Fibroblast of peridontal ligament (primary cell): Measurements from ENCODE around the gene SGCA.
A peak's percentile ranks its signal among the peaks of the same experiment; 100 is the strongest.

Experiments used
- DNase-seq: peaks from one replicate; pipeline ENCODE4 v3.0.0-alpha.2; 2010; ENCODE audit errors: extremely low read depth

Gene SGCA

GRCh38 chr17:50134206-50135110 lies 31.3 kb upstream of the SGCA start:
- no peak for DNase-seq

- DNase-seq, result no peak
Measured at GRCh38 chr17:50135316-50136095, 30.3 kb upstream of the SGCA start.

- DNase-seq, result no peak
Measured at GRCh38 chr17:50136096-50136687, 29.6 kb upstream of the SGCA start.

GRCh38 chr17:50137042-50137441 lies 28.8 kb upstream of the SGCA start:
- DNase-seq, result no peak

- DNase-seq, result no peak
Measured at GRCh38 chr17:50139185-50139783, 26.5 kb upstream of the SGCA start.

GRCh38 chr17:50139950-50140885 lies 25.6 kb upstream of the SGCA start:
- DNase-seq, result peak; percentile 72

- no peak for DNase-seq
Measured at GRCh38 chr17:50141026-50141744, 24.6 kb upstream of the SGCA start.

- no peak for DNase-seq
Measured at GRCh38 chr17:50141745-50142110, 24.1 kb upstream of the SGCA start.

GRCh38 chr17:50143461-50144176 lies 22.2 kb upstream of the SGCA start:
- no peak for DNase-seq

- no peak for DNase-seq
Measured at GRCh38 chr17:50144355-50144754, 21.4 kb upstream of the SGCA start.

- DNase-seq, result no peak
Measured at GRCh38 chr17:50144845-50145531, 20.8 kb upstream of the SGCA start.

- no peak for DNase-seq
Measured at GRCh38 chr17:50145532-50146229, 20.1 kb upstream of the SGCA start.

GRCh38 chr17:50146230-50146926 lies 19.4 kb upstream of the SGCA start:
- DNase-seq, result no peak

GRCh38 chr17:50146927-50147665 lies 18.7 kb upstream of the SGCA start:
- no peak for DNase-seq

GRCh38 chr17:50147841-50148225 lies 18.0 kb upstream of the SGCA start:
- peak; percentile 47 for DNase-seq

GRCh38 chr17:50148226-50149090 lies 17.3 kb upstream of the SGCA start:
- no peak for DNase-seq
